ENCODE measurements around the gene CACNA1F. TPM values are rescaled to one million over a fixed set of nuclear protein-coding genes. Genes with fewer than 3 reads are reported as not detected.

Gene CACNA1F
- total and polyA plus RNA-seq, 4 donors = under 0.01 to 0.21 (median 0.11) TPM

DNA sequence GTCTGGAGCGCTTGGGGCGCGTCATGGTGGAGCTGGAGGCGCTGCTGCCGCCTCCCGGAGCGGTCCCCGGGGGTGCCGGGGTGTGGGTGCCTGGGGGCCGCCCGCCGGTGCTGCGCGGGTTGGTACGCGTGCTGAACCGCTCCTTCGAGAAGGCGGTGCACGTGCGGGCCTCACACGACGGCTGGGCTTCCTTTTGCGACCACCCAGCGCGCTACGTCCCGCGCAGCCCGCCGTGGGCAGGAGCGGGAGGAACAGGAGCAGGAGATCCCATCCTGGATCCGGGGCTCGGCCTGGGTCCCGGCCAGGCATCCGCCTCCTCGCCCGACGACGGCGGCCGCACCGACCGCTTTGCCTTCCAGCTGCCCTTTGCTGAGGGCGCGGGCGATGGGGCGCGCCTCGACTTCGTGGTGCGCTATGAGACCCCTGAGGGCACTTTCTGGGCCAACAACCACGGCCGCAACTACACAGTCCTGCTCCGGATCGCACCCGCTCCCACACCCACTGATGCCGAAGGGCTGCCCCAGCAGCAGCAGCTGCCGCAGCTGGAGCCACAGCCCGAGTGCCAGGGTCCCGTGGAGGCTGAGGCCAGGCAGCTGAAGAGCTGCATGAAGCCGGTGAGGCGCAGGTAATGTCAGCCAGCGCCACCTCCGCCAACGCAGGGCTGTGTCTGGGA is 37.2 kb upstream of the CACNA1F start:
- Histone ChIP-seq H3K4me3 (ENCODE audit: low read depth, low read length) (peak overlapping the region; percentile 51), H3K36me3 (ENCODE audit: control insufficient read depth, insufficient read depth, low read length) (peaks cover 11% of the 10 kb centered on the region), H3K27ac (ENCODE audit: low read depth, low read length) (peak overlapping the region; percentile 61), H3K9me3 (ENCODE audit: control insufficient read depth, insufficient read depth, low read length) (no peaks in the 10 kb centered on the region), H3K4me1 (ENCODE audit: control insufficient read depth, insufficient read depth, low read length) (peaks cover 15% of the 10 kb centered on the region), H3K27me3 (ENCODE audit: control insufficient read depth, insufficient read depth, low read length) (no peaks in the 10 kb centered on the region)
- no peak for DNase-seq (ENCODE audit: low read depth in 4 of 6, low spot score in 6 of 6)
- 65% methylated on average over 66 of the region's 66 CpGs for WGBS (ENCODE audit: insufficient coverage)

DNA sequence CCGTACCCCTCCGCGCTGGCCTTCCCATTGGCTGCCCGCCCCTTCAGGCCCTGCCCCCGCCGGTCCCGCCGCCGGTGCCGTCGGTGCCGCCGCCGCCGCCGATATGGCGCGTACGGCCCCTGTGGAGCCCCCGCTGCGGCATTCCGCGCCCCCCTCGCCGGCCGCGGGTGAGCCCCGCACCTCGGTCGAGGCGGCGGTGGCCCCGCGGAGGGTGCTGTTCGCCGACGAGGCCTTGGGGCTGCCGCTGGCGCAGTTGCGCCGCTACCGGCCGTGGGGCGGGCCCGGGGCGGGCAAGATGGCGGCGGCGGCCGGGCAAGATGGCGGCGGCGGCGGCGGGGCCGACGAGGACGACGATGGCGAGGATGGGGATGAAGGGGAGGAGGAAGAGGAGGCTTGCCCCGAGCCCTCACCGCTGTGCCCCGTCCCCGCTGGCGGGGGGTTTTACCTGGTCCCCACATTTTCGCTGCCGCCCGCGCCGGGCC is 36.7 kb upstream of the CACNA1F start, which contains the start of gene PPP1R3F:
TSS of gene PPP1R3F (plus strand) at position 27 of the 482 bp plus-strand sequence. CDS start at position 104, 77 bp downstream.
- WGBS (ENCODE audit: insufficient coverage) = 21% methylated on average over 65 of the region's 70 CpGs

GRCh38 chrX:49269010-49269766 is 36.0 kb upstream of the CACNA1F start:
- H3K9me3 ChIP-seq (ENCODE audit: control insufficient read depth, insufficient read depth, low read length) = no peaks in the 10 kb centered on the region
- H3K4me1 ChIP-seq (ENCODE audit: control insufficient read depth, insufficient read depth, low read length) = peaks cover 15% of the 10 kb centered on the region
- WGBS (ENCODE audit: insufficient coverage) = 44% methylated on average over 45 of the region's 45 CpGs
- H3K36me3 ChIP-seq (ENCODE audit: control insufficient read depth, insufficient read depth, low read length) = peaks cover 5% of the 10 kb centered on the region
- no peaks in the 10 kb centered on the region for H3K27me3 ChIP-seq (ENCODE audit: control insufficient read depth, insufficient read depth, low read length)
- H3K4me3 ChIP-seq (ENCODE audit: low read depth, low read length) = peak overlapping the region; percentile 68
- DNase-seq (ENCODE audit: low read depth in 4 of 6, low spot score in 6 of 6) = peak; percentile 86 to 99 (median 92)
- peak overlapping the region; percentile 98 for H3K27ac ChIP-seq (ENCODE audit: low read depth, low read length)

More for the DNA sequence above, 36.7 kb upstream of the CACNA1F start, which contains the start of gene PPP1R3F:
- peak within 1 kb of the TSS; percentile 68 for H3K4me3 ChIP-seq (ENCODE audit: low read depth, low read length)
- peaks cover 15% of the 10 kb centered on the region for H3K4me1 ChIP-seq (ENCODE audit: control insufficient read depth, insufficient read depth, low read length)
- H3K27ac ChIP-seq (ENCODE audit: low read depth, low read length) = peak within 1 kb of the TSS; percentile 98
- peaks cover 8% of the 10 kb centered on the region for H3K36me3 ChIP-seq (ENCODE audit: control insufficient read depth, insufficient read depth, low read length)
- DNase-seq (ENCODE audit: low read depth in 4 of 6, low spot score in 6 of 6) = no peak
- H3K9me3 ChIP-seq (ENCODE audit: control insufficient read depth, insufficient read depth, low read length) = no peaks in the 10 kb centered on the region
- H3K27me3 ChIP-seq (ENCODE audit: control insufficient read depth, insufficient read depth, low read length) = no peaks in the 10 kb centered on the region

DNA sequence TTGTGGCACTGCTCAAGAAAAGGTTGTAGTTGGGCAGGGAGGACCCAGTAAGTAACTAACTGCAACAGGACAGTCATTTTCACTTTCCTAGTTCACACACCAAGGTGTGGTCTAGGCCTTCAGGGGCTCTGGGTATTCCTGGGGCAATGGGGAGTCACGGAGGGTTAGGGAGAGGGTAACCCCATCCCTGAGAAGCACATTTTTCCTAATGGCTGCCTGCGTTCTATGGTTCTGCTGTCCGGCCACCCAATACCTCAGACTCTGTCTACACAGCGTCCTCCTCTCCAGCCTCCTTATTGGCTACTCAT is 35.5 kb upstream of the CACNA1F start:
- Histone ChIP-seq H3K4me1 (ENCODE audit: control insufficient read depth, insufficient read depth, low read length) (peaks cover 15% of the 10 kb centered on the region), H3K4me3 (ENCODE audit: low read depth, low read length) (peak overlapping the region; percentile 55), H3K9me3 (ENCODE audit: control insufficient read depth, insufficient read depth, low read length) (no peaks in the 10 kb centered on the region), H3K27me3 (ENCODE audit: control insufficient read depth, insufficient read depth, low read length) (no peaks in the 10 kb centered on the region), H3K27ac (ENCODE audit: low read depth, low read length) (peak overlapping the region; percentile 92), H3K36me3 (ENCODE audit: control insufficient read depth, insufficient read depth, low read length) (peaks cover 4% of the 10 kb centered on the region)
- 33% methylated on average over 3 of the region's 4 CpGs for WGBS (ENCODE audit: insufficient coverage)
- DNase-seq (ENCODE audit: low read depth in 4 of 6, low spot score in 6 of 6) = no peak

GRCh38 chrX:49266523-49267445 is 33.6 kb upstream of the CACNA1F start:
- H3K27ac ChIP-seq (ENCODE audit: low read depth, low read length) = no peak overlapping the region

DNA sequence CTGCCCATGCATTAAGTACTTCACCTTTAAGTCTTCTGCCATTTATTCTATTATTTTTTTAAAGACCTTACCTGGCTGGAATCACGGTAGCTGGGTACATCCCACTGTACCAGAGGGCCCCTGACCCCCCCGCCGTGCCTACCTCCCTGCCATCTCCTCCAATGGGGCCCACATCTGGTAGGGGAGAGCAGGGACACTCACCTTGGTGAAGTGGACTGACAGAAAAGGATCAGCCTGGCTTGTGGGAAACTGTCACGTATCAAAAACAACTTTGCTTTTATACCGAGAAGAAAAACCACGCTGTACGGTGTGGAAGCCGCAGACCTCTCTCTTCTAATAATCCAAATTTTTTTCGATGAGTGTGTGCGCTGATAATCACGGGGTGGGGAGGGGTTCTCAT is 31.3 kb upstream of the CACNA1F start, which contains the start of gene FOXP3:
TSS of gene FOXP3 (minus strand) at position 251 of the 400 bp plus-strand sequence. CDS start 6,205 bp downstream, outside the sequence.
- H3K4me1 ChIP-seq (ENCODE audit: control insufficient read depth, insufficient read depth, low read length) = no peaks in the 10 kb centered on the region
- H3K9me3 ChIP-seq (ENCODE audit: control insufficient read depth, insufficient read depth, low read length) = no peaks in the 10 kb centered on the region
- H3K4me3 ChIP-seq (ENCODE audit: low read depth, low read length) = no peak within 1 kb of the TSS
- WGBS (ENCODE audit: insufficient coverage) = no CpG with 5 or more reads among the region's 11 CpGs
- H3K36me3 ChIP-seq (ENCODE audit: control insufficient read depth, insufficient read depth, low read length) = no peaks in the 10 kb centered on the region
- no peaks in the 10 kb centered on the region for H3K27me3 ChIP-seq (ENCODE audit: control insufficient read depth, insufficient read depth, low read length)
- DNase-seq (ENCODE audit: low read depth in 4 of 6, low spot score in 6 of 6) = no peak
- H3K27ac ChIP-seq (ENCODE audit: low read depth, low read length) = no peak within 1 kb of the TSS

More at GRCh38 chrX:49266523-49267445, 33.6 kb upstream of the CACNA1F start:
- Histone ChIP-seq H3K4me1 (ENCODE audit: control insufficient read depth, insufficient read depth, low read length) (peaks cover 7% of the 10 kb centered on the region), H3K9me3 (ENCODE audit: control insufficient read depth, insufficient read depth, low read length) (no peaks in the 10 kb centered on the region), H3K27me3 (ENCODE audit: control insufficient read depth, insufficient read depth, low read length) (no peaks in the 10 kb centered on the region), H3K4me3 (ENCODE audit: low read depth, low read length) (no peak overlapping the region), H3K36me3 (ENCODE audit: control insufficient read depth, insufficient read depth, low read length) (peaks cover 4% of the 10 kb centered on the region)
- 63% methylated on average over 4 of the region's 10 CpGs for WGBS (ENCODE audit: insufficient coverage)
- no peak for DNase-seq (ENCODE audit: low read depth in 4 of 6, low spot score in 6 of 6)

- H3K27ac ChIP-seq (ENCODE audit: low read depth, low read length) = no peak overlapping the region
- 67% methylated on average over 8 of the region's 10 CpGs for WGBS (ENCODE audit: insufficient coverage)
- H3K36me3 ChIP-seq (ENCODE audit: control insufficient read depth, insufficient read depth, low read length) = no peaks in the 10 kb centered on the region
- H3K4me3 ChIP-seq (ENCODE audit: low read depth, low read length) = no peak overlapping the region
- DNase-seq (ENCODE audit: low read depth in 4 of 6, low spot score in 6 of 6) = no peak
- no peaks in the 10 kb centered on the region for H3K4me1 ChIP-seq (ENCODE audit: control insufficient read depth, insufficient read depth, low read length)
- H3K9me3 ChIP-seq (ENCODE audit: control insufficient read depth, insufficient read depth, low read length) = no peaks in the 10 kb centered on the region
- no peaks in the 10 kb centered on the region for H3K27me3 ChIP-seq (ENCODE audit: control insufficient read depth, insufficient read depth, low read length)
Observed at GRCh38 chrX:49263631-49264030, 30.5 kb upstream of the CACNA1F start.

DNA sequence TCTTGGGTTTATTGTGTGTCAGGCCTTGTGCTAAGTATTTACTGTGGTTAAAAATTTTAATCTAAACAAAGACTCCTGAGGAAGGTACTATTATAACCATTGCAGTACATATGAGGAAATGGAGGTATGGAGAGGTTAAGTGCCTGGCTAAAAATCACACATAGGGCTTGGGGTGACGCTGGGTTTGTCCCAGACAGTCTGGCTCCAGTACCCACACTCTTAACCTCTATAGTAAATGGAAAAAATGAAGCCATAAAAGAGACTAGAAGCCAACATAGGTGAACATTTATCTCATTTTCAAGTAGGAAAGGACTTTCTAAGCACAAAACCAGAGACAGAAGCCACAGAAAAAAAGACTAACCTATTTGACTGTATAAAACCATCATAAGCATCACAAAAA is 29.5 kb upstream of the CACNA1F start:
- Histone ChIP-seq H3K4me3 (ENCODE audit: low read depth, low read length) (no peak overlapping the region), H3K9me3 (ENCODE audit: control insufficient read depth, insufficient read depth, low read length) (no peaks in the 10 kb centered on the region), H3K4me1 (ENCODE audit: control insufficient read depth, insufficient read depth, low read length) (no peaks in the 10 kb centered on the region), H3K36me3 (ENCODE audit: control insufficient read depth, insufficient read depth, low read length) (no peaks in the 10 kb centered on the region), H3K27me3 (ENCODE audit: control insufficient read depth, insufficient read depth, low read length) (no peaks in the 10 kb centered on the region), H3K27ac (ENCODE audit: low read depth, low read length) (no peak overlapping the region)
- WGBS (ENCODE audit: insufficient coverage) = no CpG with 5 or more reads among the region's 1 CpG
- no peak for DNase-seq (ENCODE audit: low read depth in 4 of 6, low spot score in 6 of 6)

Data from spinal cord (tissue), 10 donors.